G401.6 (cell line): ENCODE results near the gene CIDEC.
"Not testable (repeated sequence)": the region's sequence is repeated elsewhere in the genome, so short reads cannot be mapped to it uniquely, and the experiment has no call there.

ENCODE experiments used
- FAIRE-seq: peaks from 2 replicates; lab custom pipeline; 2012; peaks lifted over from hg19 to GRCh38; lab: Jason Lieb, UNC

CIDEC gene

DNA sequence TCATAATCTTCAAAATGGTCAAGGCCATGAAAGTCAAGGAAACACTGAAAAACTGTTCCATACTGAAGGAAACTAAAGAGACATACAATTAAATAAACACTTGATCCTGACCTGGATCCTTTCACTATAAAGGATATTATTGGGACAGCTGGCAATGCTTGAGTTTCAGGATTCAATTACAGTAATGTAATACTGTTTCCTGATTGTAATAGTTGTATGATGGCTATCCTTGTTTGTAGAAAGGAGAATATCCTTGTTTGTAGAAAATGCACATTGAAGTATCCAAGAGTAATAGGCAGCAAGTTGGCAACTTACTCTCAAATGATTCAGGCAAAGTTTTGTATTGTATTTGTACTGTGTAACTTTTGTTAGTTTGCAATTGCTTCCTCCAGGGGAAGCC, 4.6 kb downstream of the CIDEC start:
- FAIRE-seq, result no peak

DNA sequence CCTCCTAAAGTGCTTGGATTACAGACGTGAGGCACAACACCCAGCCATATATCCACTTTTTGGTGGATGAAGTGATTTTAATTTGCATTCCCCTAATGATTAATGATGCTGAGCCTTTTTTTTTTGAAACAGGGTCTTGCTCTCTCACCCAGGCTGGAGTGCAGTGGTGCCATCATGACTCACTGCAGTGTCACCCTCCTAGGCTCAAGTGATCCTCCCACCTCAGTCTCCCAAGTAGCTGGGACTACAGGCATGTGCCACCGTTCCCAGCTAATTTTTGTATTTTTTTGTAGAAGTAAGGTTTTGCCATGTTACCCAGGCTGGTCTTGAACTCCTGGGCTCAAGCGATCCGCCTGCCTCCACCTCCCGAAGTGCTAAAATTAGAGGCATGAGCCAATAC, 8.0 kb downstream of the CIDEC start:
- not testable (repeated sequence) for FAIRE-seq

DNA sequence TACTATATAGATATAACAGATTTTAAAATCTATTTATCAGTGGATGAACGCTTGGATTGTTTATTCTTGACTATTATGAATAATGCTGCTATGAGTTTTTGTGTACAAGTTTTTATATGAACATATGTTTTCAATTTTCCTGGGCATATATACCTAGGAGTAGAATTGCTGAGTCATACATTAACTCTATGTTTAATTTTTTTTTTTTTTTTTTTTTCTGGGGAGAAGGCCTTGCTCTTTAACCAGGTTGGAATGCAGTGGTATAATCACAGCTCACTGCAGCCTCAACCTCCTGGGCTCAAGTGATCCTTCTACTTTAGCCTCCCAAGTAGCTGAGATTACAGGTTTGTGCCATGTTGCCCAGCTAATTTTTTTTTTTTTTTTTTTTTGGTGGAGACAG, 9.1 kb downstream of the CIDEC start:
- no peak for FAIRE-seq

DNA sequence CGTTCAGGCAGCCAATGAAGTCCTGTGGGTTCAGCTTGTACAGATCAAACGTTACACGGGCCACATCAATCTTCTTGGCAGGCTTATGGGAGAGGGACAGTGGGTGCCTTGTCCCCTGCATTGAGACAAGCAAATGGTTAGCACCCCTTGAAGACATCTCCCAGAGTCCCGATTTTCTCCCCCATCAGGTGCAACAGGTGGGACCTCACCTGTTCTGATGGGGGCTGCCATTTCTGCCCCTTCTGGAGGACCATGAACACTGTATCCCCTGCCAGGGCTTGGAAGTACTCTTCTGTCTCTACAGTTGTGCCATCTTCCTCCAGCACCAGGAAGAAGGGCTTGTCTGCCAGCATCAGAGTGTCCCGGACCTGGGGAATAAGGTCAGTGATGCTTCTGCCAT, 10.1 kb downstream of the CIDEC start:
- FAIRE-seq, result no peak

DNA sequence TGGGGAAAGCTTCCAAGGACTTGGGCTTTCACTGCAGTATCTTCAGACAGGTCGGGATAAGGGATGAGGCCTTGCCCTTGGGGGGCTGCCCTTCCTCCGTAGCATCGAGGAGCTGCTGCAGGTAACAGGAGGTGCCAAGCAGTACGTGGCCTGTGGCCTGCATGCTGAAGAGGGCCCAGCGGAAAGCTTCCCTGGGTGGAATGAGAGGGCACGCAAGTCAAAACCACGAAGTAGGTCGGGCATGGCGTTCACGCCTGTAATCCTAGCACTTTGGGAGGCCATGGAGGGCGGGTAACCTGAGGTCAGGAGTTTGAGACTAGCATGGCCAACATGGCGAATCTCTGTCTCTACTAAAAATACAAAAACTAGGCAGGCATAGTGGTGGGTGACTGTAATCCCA, 12.9 kb downstream of the CIDEC start:
- FAIRE-seq, result no peak

DNA sequence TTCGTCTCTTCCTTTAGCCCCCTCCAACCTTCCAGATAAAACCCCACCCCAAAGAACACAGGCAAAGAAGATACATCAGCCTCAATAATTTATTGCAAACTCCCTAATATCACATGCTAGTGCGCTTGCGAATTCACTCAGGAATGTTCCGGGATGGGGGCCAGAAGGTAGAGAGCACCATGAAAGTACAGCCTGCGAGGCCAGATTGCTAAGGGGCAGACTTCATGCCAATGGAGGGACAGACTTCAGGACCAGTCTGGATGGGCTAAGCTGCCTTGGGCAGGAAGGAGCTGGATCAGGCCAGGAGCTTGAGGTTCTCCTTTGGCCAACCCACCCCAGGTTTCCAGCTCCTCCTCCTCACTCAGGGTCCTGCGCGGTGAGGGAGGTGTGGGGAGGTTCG, 13.4 kb downstream of the CIDEC start:
- no peak for FAIRE-seq

DNA sequence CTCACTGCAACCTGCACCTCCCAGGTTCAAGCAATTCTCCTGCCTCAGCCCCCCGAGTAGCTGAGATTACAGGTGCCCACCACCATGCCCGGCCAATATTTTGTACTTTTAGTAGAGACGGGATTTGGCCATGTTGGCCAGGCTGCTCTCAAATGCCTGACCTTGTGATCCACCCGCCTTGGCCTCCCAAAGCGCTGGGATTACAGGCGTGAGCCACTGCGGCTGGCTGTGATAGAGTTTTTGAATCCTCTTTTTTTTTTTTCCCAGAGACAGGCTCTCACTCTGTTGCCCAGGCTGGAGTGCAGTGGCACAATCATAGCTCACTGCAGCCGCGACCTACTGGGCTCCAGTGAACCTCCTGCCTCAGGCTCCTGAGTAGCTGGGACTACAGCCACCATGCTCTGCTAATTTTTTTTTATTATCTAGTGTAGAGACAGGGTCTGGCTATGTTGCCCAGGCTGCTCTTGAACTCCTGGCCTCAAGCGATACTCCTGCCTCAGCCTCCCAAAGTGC, 14.9 kb downstream of the CIDEC start:
- FAIRE-seq, result not testable (repeated sequence)

DNA sequence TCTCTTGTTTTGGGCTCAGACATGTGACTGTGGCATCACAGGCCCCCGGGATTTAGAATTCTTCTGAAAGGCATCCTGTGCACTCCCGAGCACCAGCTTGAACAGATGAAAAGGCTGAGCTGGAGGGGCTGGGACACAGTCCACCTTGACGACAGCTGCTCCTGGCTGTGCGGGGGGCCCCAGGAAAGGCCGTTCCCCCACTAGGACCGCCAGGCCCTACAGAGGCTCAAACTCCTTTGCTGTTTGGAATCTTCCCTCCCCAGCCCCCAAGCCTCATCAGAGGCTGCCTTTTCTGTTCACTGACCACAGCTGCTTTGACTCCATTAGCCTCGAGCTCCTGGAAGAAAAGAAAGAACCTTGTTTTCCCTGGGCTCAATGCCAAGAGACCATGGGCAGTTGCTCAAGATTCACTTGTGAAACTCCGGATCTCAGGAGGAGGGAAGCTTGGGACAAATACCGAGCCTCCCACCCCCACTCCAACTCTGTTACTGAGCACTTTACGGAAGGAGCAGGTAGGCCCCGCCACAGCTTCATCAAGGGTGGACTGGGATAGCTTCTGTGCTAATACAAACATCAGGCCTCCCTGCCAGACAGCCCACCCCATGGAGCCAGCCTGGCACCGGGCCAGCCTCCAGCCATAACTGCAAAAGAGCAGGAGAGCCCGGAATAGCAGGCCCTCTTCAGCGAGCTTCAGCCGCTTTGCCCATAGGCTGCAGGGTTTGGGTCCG, 15.7 kb downstream of the CIDEC start:
- FAIRE-seq, result no peak

DNA sequence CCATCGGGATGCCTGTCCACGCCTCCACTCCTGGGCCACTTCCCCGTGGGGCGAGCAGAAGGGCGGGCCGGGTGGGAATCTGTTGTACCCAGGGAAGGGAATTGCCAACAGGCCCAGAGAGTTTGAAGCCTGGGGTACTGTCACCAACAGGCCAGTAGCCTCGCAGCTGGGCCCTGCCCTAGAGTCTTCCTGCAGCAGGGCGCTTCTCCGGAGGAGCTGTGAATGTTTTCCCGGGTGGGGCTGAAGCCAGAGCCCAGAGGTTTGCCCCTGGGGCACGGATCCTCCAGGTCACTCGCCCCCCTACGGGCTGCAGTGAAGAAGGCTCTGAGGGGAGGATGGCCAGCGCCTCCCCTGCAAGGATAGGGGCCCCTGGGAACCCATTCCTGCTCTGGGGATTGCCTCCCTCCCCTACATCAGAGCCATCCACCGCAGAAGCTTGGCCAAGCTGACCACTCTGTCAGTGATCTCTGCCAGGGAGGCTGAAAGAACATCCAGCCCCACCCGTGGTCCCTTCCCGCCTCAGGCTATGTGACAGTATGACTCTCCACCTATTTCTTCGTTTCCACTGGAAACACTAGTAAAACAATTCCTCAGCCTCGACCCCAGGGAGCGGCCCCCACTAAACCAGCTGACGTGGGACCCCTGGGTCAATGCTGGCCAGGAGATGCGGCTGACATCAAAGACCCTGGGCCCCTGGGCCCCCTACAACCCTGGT, 16.8 kb downstream of the CIDEC start:
- FAIRE-seq, result no peak

DNA sequence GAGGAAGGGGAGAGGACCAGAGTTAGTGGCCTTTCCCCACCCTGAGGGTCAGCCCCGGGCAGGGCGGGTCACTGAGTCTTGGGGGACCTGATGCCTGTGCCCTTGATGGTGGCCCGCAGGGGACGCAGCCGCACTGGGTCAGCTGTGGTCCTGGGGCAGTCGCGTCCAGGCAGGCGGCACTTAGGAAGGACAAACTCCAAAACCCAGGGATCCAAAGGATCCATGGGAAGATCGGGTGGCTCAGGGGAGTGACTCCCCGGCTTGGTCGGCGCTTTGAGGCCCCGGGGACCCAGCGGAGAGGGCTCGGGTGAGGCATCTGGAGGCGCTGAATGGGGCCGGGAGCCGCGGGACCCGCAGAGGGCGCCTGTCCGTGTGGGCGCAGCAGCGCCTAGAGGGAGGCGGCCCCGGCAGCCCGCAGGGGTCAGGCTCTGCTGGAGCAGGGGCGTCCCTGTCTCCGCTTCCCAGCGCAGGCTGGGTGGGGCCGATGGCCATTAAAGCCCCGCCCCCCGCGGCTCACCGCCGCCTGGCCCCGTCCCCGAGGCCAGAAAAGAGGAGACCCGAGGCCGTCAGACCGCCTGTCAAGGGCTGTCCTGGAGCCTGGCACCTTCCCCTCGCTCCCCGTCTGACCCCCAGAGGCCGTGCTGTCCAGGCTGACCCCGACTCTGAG, 17.5 kb downstream of the CIDEC start:
- no peak for FAIRE-seq

DNA sequence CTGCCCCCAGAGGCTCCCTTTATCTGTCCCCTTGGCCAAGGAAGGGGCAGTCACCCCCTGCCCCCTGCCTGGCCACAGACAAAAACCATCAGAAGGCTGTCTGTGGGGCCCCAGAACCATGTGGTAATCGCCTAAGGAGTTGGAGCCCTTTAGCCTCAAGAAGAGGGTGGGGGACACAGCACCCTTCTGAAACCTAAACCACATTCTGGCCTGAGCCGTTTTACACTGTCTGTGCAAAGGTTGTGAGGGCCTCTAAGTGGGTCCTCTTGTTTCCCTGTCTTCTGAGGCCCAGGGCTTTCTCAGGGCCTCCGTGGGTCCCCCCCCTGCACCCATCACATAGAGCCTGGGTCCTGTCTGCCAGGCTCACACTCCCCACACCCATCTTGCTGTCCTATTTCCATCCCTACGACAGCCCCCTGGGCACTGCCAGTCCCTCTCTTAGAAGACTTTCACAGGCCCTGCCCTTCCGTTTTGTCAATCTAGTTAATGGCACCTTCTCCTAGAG, 18.4 kb downstream of the CIDEC start:
- FAIRE-seq, result no peak

DNA sequence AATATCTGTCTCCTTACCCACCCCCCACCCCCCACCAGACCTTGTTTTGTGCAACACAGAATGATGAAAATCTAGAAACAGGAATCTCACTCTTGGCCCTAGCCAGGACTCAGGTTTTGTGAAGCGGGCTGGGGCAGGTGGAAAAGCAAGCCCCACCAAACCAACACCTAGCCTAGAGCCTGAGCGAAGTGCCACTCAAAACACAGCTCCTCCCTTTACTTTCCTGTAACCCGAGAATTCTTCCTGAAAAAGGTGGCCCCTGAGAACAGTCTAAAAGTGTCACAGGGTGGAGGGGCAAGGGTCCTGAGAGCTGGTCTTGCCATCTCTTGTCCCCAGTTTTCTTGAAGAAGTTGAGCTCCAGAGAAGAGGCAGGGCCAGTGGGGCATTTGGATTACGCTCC, 18.9 kb downstream of the CIDEC start:
- no peak for FAIRE-seq

DNA sequence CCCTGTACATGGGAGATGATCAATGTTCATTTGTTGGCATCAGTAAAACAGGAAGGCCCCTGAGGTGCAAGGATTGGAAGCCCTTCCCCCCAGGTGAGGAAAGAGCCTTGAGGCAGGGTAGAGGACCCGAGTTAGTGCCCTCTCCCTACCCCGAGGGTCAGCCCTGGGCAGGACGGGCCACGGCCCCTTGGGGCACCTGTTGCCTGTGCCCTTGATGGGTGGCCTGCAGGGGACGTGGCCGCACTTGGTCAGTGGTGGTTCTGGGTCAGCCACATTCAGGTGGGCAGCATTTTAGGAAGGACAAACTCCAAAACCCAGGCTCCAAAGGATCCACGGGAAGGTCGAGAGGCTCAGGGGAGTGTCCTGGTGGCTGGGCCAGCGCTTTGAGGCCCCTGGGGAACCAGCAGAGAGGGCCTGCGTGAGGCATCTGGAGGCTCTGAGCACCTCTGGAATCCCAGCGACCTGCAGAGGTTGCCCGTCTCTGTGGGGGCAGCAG, 20.5 kb downstream of the CIDEC start:
- no peak for FAIRE-seq

DNA sequence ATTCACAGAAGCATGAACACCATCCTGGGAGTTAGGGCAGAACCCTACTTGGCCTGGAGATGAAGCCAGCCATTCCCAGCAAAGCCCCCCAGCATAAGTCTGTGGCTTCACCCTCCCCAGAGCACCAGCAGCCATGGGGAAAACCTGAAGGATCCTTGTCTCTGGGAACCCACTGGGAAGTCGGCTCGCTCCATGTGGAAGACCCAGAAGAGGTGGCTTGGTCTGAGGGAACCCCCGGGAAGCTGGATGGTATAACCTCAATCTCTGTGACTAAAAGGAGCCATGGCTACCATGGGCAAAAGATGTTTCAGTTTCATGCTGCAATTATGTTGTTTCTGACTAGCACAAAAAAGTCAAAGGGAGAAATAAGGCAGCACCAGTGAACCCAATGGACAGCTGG, 24.5 kb downstream of the CIDEC start:
- FAIRE-seq, result no peak

DNA sequence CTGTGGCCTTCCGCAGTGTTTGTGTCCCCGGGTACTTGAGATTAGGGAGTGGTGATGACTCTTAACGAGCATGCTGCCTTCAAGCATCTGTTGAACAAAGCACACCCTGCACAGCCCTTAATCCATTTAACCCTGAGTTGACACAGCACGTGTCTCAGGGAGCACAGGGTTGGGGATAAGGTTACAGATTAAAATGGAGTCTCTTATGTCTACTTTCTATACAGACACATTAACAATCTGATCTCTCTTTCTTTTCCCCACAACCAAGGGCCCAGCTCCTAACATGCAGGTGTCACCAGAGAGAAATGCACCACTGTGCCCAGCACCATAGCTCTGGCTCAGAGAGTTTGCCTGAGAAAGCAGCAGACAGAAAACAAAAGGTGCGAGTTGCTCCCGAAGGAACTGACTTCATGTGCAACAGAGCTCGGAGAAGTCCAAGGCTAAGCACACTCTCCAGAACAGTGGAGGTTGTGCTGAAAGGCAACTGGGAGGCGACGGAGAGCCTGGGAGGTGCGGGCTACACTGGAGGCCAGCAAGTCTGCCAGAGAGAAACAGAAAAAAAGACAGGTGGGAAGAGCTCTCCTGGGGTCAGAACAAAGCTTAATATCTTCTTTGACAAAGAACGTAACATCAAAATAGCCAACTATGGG, 25.6 kb downstream of the CIDEC start:
- not testable (repeated sequence) for FAIRE-seq

DNA sequence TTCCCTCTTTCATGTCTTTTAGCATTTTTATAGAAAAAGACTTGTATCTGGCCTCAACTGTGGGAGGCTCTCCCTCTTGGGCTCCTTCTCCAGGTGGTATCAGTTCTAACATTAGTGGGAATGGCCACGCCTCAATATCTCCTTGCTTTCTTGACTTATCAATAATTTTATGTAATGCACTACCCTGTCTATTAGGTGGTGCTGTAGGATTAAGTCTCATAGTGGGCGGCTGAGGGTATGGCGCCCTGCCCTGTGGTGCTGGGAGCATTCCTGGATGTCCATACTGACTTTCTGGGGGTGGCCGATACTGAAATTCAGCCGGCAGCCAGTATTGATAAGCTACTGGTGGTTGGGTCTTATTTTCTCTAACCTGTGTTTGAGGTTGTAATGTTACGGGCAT, 27.5 kb downstream of the CIDEC start:
- no peak for FAIRE-seq

DNA sequence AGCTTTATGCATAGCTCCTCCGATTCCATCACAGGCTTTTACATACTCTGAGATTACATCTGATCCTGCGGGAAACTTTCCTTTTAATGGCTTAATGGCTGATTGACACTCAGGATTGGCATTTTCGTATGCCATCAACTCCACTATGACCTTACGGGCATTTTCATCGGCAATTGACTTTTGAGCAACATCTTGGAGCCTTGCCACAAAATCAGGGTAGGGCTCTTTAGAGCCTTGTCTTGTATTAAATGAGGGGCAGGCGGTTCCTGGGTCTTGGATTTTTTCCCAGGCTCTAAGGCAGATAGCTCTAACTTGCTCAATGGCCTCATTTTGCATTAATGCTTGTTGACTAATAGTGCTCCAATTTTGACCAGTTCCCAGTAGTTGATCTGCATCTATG, 28.1 kb downstream of the CIDEC start:
- FAIRE-seq, result not testable (repeated sequence)

DNA sequence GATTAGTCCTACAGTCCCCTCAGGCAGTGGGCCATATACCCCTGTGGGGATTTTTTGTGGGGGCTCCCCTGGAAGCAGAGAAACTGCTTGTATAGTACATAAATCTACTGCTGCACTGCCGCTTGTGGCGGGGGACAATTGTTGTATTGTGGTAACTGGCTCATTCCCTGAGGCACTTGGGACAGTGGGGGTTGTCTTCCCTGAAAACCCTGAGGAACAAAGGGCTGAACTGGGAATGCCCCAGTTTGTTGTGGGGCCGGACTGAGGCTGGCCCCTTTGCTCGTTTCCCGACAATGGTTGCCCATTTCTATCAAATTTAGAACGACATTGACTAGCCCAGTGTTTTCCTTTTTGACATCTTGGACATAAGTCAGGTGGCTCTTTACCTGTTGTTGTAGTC, 28.7 kb downstream of the CIDEC start:
- FAIRE-seq, result not testable (repeated sequence)

DNA sequence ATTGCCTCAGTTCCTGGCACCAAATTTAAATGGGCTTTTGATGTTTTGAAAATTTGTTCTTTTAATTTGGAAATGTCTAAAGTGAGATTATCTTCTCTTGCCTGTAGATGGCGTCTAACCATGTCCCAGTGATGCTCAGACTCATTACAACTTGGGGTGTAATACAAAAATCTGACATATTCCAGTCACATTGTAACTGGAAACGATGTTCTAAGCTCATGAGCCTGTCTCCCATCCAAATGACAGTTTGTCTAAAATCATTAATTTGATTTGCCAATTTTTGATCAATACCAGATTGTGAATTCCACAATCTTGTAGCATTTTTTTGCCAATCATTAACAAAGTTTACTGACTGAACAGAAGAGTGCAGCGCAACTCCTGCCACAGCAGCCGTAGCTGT, 31.2 kb downstream of the CIDEC start:
- peak; percentile 50 for FAIRE-seq

DNA sequence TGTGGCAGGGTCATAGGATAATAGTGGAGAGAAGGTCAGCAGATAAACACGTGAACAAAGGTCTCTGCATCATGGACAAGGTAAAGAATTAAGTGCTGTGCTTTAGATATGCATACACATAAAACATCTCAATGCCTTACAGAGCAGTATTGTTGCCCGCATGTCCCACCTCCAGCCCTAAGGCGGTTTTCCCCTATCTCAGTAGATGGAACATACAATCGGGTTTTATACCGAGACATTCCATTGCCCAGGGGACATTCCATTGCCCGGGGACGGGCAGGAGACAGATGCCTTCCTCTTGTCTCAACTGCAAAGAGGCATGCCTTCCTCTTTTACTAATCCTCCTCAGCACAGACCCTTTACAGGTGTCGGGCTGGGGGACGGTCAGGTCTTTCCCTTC, 32.2 kb downstream of the CIDEC start:
- FAIRE-seq, result not testable (repeated sequence)

DNA sequence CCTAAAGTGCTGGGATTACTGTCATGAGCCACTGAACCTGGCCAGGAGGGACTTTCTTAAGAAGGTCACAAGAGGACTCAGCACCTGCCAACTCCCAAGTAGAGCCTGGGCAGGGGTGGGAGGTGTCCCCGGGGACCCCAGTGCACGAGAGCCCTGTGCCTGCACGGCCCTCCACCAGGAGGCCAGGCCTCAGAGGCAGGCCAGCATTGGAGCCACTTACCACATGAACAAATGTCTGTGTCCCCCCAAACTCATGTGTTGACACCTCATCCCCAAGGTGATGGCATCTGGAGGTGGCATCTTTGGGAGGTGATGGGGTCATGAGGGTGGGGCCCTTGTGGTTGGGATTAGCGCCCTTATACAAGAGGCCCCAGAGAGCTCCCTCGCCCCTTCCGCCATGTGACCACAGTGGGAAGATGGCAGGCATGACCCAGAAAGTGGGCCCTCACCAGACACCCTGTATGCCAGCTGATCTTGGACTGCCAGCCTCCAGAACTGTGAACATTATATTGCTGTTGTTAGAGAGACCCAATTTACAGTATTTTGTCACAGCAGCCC, 33.0 kb downstream of the CIDEC start:
- no peak for FAIRE-seq

DNA sequence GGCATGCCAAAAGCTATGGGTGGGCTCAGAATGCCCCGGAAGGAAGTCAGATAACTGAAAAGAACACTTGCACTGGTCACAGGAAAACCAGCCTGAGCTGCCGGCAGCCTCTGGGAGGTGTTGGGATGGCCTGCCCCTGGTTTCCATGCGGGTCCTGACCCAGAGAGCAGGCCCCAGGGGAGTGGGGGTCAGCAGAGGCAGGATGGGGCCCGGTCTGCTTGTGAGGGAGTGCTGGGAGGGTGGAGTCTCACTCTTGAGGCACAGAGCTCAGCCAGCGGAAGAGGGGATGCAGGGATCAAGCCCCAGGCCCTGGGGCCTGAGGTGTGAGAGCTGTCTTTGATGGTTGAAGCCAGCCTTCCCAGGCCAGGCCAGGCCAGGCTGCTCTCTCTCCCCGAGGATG, 33.8 kb downstream of the CIDEC start:
- FAIRE-seq, result no peak
